ENCODE results near the gene PLCB1.

- TF ChIP-seq POLR2A (IDR thresholded peaks at IDR 0.05) (no peak), CTCF (IDR thresholded peaks at IDR 0.05) (no peak)
Observed at GRCh38 chr20:8328189-8328588, 196.1 kb downstream of the PLCB1 start.

Measured in Peyer's patch (tissue), 4 donors.